ENCODE measurements around the gene OTUB1.
"Not testable (repeated sequence)": the region's sequence is repeated elsewhere in the genome, so short reads cannot be mapped to it uniquely, and the experiment has no call there.

The OTUB1 gene

DNA sequence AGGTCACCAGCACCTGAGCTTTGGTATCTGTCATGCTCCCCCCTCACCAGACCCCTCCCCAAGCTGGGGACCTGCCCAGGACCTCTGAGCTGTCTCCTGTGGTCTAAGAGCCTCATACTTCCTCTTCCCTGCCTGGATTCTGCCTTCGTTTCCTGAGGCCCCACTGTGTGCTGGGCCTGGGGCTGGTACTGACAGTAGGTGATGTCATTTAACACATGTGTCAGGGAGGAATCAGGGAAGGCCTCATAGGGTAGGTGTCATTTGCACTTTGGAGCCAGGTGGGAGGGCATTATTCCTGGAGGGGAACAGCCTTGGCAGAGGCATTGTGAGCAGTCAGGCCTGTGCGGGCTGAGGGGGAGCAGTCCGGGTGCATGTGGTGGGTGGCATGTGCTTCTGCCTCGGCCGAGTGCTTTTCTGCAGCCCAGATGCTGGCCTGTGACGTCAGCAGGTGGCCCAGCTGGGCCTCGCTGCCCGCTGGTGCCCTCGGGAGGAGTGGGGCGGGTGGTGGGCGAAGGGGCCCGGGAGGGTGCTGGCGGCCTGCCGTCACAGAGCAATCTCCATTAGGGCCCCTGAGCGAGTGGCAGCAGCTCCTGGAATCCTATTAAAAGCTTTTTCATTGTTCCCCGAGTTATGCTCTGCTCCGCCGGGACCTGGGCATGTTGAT is 58.6 kb downstream of the OTUB1 start:
- DNase-seq (ENCODE audit: low read depth): no peak

DNA sequence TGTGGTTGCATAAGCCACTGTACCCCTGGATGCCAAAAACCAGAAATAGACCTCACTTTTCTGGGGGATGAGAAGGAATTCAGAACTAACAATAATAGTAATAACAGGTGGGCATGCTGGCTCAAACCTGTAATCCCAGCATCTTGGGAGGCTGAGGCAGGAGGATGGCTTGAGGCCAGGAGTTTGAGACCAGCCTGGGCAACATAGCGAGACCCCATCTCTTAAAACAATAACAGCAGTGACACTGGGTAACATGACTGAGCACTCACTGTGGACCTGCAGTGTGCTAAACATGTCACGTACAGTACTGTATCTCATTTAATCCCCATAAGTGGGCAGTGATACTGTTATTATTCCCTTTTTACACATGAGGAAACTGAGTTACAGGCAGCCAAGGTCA is 59.5 kb downstream of the OTUB1 start:
- DNase-seq (ENCODE audit: low read depth): no peak

DNA sequence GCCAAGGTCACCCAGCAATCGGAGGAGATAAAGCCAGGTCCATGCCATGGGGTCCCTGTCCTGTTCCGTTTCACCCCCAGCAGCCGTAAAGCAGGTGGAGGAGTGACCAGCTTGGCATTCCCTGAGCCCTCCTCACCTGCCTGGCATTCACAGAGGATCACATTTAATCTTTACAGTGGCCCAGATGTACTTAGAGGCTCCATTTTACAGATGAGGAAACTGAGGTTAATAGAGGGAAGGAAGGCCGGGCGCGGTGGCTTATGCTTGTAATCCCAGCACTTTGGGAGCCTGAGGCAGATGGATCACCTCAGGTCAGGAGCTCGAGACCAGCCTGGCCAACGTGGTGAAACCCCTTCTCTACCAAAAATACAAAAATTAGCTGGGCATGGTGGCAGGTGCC is 61.1 kb downstream of the OTUB1 start:
- DNase-seq (ENCODE audit: low read depth): not testable (repeated sequence)
